ENCODE data around the gene HNRNPR. TPM values are rescaled to one million over a fixed set of nuclear protein-coding genes. Genes with fewer than 3 reads are reported as not detected.

HNRNPR gene
- total RNA-seq, 1 experiment from 2014 or later = 194 TPM

GRCh38 chr1:23344111-23344986 lies at the start of gene HNRNPR (continued):
- TF ChIP-seq, protein P1, sequence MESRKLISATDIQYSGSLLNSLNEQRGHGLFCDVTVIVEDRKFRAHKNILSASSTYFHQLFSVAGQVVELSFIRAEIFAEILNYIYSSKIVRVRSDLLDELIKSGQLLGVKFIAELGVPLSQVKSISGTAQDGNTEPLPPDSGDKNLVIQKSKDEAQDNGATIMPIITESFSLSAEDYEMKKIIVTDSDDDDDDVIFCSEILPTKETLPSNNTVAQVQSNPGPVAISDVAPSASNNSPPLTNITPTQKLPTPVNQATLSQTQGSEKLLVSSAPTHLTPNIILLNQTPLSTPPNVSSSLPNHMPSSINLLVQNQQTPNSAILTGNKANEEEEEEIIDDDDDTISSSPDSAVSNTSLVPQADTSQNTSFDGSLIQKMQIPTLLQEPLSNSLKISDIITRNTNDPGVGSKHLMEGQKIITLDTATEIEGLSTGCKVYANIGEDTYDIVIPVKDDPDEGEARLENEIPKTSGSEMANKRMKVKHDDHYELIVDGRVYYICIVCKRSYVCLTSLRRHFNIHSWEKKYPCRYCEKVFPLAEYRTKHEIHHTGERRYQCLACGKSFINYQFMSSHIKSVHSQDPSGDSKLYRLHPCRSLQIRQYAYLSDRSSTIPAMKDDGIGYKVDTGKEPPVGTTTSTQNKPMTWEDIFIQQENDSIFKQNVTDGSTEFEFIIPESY (IDR thresholded peaks at IDR 0.05; ENCODE audit: extremely low read depth, insufficient replicate concordance, low read length) = peak; percentile 25
- peak; percentile 63 for TF ChIP-seq POLR2A (IDR thresholded peaks at IDR 0.05; ENCODE audit: borderline replicate concordance, extremely low read depth, insufficient read depth, insufficient read length)
- no peak for TF ChIP-seq ZNF274 (IDR thresholded peaks at IDR 0.05; ENCODE audit: low read depth, low read length)
- TF ChIP-seq FOSL1 (IDR thresholded peaks at IDR 0.05; ENCODE audit: low read depth) = no peak
- peak; percentile 76 for TF ChIP-seq EGR1 (IDR thresholded peaks at IDR 0.05; ENCODE audit: low read depth)

- no TSS peak for BruUV-seq (replicated peaks)
- Histone ChIP-seq H3K27ac (ENCODE audit: low read depth, low read length) (no peak overlapping the region), H3K9me2 (ENCODE audit: insufficient read depth) (no peaks in the 10 kb centered on the region), H2AFZ (ENCODE audit: low read depth, low read length, poor library complexity, severe bottlenecking) (no peak overlapping the region), H3K4me2 (ENCODE audit: low read length) (no peak overlapping the region; the same call in 1 of the 2 replicates), H3K9ac (ENCODE audit: low read length) (no peak overlapping the region), H3K4me1 (ENCODE audit: control insufficient read depth in 1 of 2, insufficient read depth in 2 of 2, low read length in 2 of 2) (peaks cover 0 to 14% of the 10 kb centered on the region in 2 experiments; a peak in 2 of 4 replicates), H3K27me3 (ENCODE audit: insufficient read depth, low read length) (no peaks in the 10 kb centered on the region), H4K20me1 (ENCODE audit: insufficient read depth) (no peaks in the 10 kb centered on the region), H3K79me2 (ENCODE audit: insufficient read depth, low read length) (no peaks in the 10 kb centered on the region), H3K4me3 (replicated peaks in 1 of 2; ENCODE audit: low read depth in 1 of 2, low read length in 2 of 2) (no peak overlapping the region), H3K36me3 (ENCODE audit: control insufficient read depth in 1 of 2, insufficient read depth in 2 of 2, low read length in 2 of 2) (no peaks in the 10 kb centered on the region), H3K9me3 (ENCODE audit: control insufficient read depth in 1 of 2, insufficient read depth in 1 of 2, low read depth in 1 of 2, low read length in 2 of 2) (no peaks in the 10 kb centered on the region)
- ChIA-PET RAD21 (ENCODE audit: low non-redundant PET in 1 of 2, low total read pairs in 2 of 2, uncharacterized antibody in 2 of 2, unreplicated experiment in 2 of 2) (no interaction called here), CTCF (interaction anchor here (3.2 kb wide), 1 partner anchor 10 kb away, joined by 15 read pairs; no protein-coding TSS in a partner anchor), POLR2A (interaction anchor here (0.6 to 1.9 kb wide), 3 partner anchors 10 to 93 kb away, joined by 3 to 8 read pairs (median 4); partner anchors contain the start of gene HNRNPR)
- no peak for ATAC-seq
- no peak for DNase-seq (ENCODE audit: low read depth, low spot score)
- TF ChIP-seq JUND (IDR thresholded peaks at IDR 0.05) = no peak
- no peak for TF ChIP-seq EZH2phosphoT487 (IDR thresholded peaks at IDR 0.05; ENCODE audit: borderline replicate concordance)
- no peak for TF ChIP-seq ZNF274 (IDR thresholded peaks at IDR 0.05; ENCODE audit: low read depth, low read length)
- TF ChIP-seq, protein P2, sequence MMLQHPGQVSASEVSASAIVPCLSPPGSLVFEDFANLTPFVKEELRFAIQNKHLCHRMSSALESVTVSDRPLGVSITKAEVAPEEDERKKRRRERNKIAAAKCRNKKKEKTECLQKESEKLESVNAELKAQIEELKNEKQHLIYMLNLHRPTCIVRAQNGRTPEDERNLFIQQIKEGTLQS (IDR thresholded peaks at IDR 0.05) = no peak
- no peak for TF ChIP-seq POLR2AphosphoS5 (IDR thresholded peaks at IDR 0.05; ENCODE audit: low read depth, low read length)
- no peak for TF ChIP-seq EZH2 (IDR thresholded peaks at IDR 0.05)
- no peak for TF ChIP-seq POLR2A (IDR thresholded peaks at IDR 0.05; ENCODE audit: borderline replicate concordance, extremely low read depth, insufficient read depth, insufficient read length)
- TF ChIP-seq, protein P1 (IDR thresholded peaks at IDR 0.05; ENCODE audit: extremely low read depth, insufficient replicate concordance, low read length) = no peak
- TF ChIP-seq ZFX (IDR thresholded peaks at IDR 0.05) = no peak
- intact Hi-C loops (cut with micrococcal nuclease) = no loop called here
Observed at GRCh38 chr1:23393706-23394105, 49.6 kb upstream of the HNRNPR start.
